HFF-Myc (cell line): ENCODE measurements around the gene METTL16.

Source experiments
- DNase-seq: peaks from one replicate; pipeline ENCODE4 v3.0.0-alpha.2; 2011; ENCODE audit warnings: low read depth; ENCODE audit errors: extremely low read depth
- H3K4me3 ChIP-seq: replicated peaks from 2 replicates; pipeline ENCODE4 v1.5.1; 2011; ENCODE audit warnings: low read depth, mild to moderate bottlenecking, control low read depth, low read length
- CTCF ChIP-seq: IDR thresholded peaks from 2 replicates; pipeline ENCODE4 v1.5.1; 2012; ENCODE audit warnings: mild to moderate bottlenecking, low read depth, low read length, control low read depth; ENCODE audit errors: missing control alignments

METTL16 gene

GRCh38 chr17:2377659-2378058 lies 134.0 kb downstream of the METTL16 start:
- no peak overlapping the region for H3K4me3 ChIP-seq
- DNase-seq = no peak
- no peak for TF ChIP-seq CTCF

- H3K4me3 ChIP-seq = no peak overlapping the region
- no peak for TF ChIP-seq CTCF
- DNase-seq = no peak
Measured at GRCh38 chr17:2376107-2376506, 135.6 kb downstream of the METTL16 start.

- DNase-seq = no peak
- H3K4me3 ChIP-seq = no peak overlapping the region
- TF ChIP-seq CTCF = no peak
Measured at GRCh38 chr17:2375406-2375805, 136.3 kb downstream of the METTL16 start.

- DNase-seq = no peak
- no peak for TF ChIP-seq CTCF
- H3K4me3 ChIP-seq = no peak overlapping the region
Measured at GRCh38 chr17:2374549-2375285, 137.0 kb downstream of the METTL16 start.

GRCh38 chr17:2373179-2373578 lies 138.5 kb downstream of the METTL16 start:
- no peak for DNase-seq
- no peak overlapping the region for H3K4me3 ChIP-seq
- no peak for TF ChIP-seq CTCF

- no peak for TF ChIP-seq CTCF
- no peak overlapping the region for H3K4me3 ChIP-seq
- no peak for DNase-seq
Measured at GRCh38 chr17:2372681-2373080, 139.0 kb downstream of the METTL16 start.

- H3K4me3 ChIP-seq = no peak overlapping the region
- TF ChIP-seq CTCF = no peak
- no peak for DNase-seq
Measured at GRCh38 chr17:2372180-2372579, 139.5 kb downstream of the METTL16 start.
